ENCODE results near the gene DHX16.
A peak's percentile ranks its signal among the peaks of the same experiment; 100 is the strongest.

DHX16 gene

GRCh38 chr6:30691208-30691847 lies 18.5 kb upstream of the DHX16 start:
- no peak for DNase-seq (ENCODE audit: low spot score)

- DNase-seq (ENCODE audit: low spot score), result peak; percentile 87
Measured at GRCh38 chr6:30690403-30691207, 17.8 kb upstream of the DHX16 start, which contains the start of gene NRM. NRM (minus strand) TSS chr6:30690984; CDS start chr6:30690974, 10 bp downstream.

- DNase-seq (ENCODE audit: low spot score), result no peak
Measured at GRCh38 chr6:30689985-30690384, 17.2 kb upstream of the DHX16 start.

- no peak for DNase-seq (ENCODE audit: low spot score)
Measured at GRCh38 chr6:30689022-30689865, 16.4 kb upstream of the DHX16 start.

- no peak for DNase-seq (ENCODE audit: low spot score)
Measured at GRCh38 chr6:30688569-30688968, 15.8 kb upstream of the DHX16 start.

- DNase-seq (ENCODE audit: low spot score), result no peak
Measured at GRCh38 chr6:30687659-30688431, 15.0 kb upstream of the DHX16 start.

GRCh38 chr6:30686908-30687658 lies 14.3 kb upstream of the DHX16 start:
- DNase-seq (ENCODE audit: low spot score), result peak; percentile 99

GRCh38 chr6:30686009-30686907 lies 13.5 kb upstream of the DHX16 start, which contains the start of gene PPP1R18:
PPP1R18 (minus strand) TSS chr6:30686645; CDS start chr6:30686018, 627 bp downstream.
- DNase-seq (ENCODE audit: low spot score), result peak; percentile 76

GRCh38 chr6:30685157-30686008 lies 12.6 kb upstream of the DHX16 start:
- DNase-seq (ENCODE audit: low spot score), result no peak

- peak; percentile 29 for DNase-seq (ENCODE audit: low spot score)
Measured at GRCh38 chr6:30684386-30685156, 11.8 kb upstream of the DHX16 start.

- DNase-seq (ENCODE audit: low spot score), result no peak
Measured at GRCh38 chr6:30683980-30684338, 11.2 kb upstream of the DHX16 start.

- peak; percentile 12 for DNase-seq (ENCODE audit: low spot score)
Measured at GRCh38 chr6:30683183-30683979, 10.6 kb upstream of the DHX16 start.

- peak; percentile 89 for DNase-seq (ENCODE audit: low spot score)
Measured at GRCh38 chr6:30682143-30683117, 9.6 kb upstream of the DHX16 start.

GRCh38 chr6:30681766-30682142 lies 8.9 kb upstream of the DHX16 start:
- DNase-seq (ENCODE audit: low spot score), result no peak

GRCh38 chr6:30679765-30680535 lies 7.1 kb upstream of the DHX16 start:
- DNase-seq (ENCODE audit: low spot score), result no peak

Data from kidney tubule cell (primary cell).